ENCODE results near the gene SORCS2. TPM values are rescaled to one million over a fixed set of nuclear protein-coding genes. Genes with fewer than 3 reads are reported as not detected.

Gene SORCS2
- total RNA-seq, 4 donors from 2014 or later = 0.53 to 9.9 (median 0.90) TPM

DNA sequence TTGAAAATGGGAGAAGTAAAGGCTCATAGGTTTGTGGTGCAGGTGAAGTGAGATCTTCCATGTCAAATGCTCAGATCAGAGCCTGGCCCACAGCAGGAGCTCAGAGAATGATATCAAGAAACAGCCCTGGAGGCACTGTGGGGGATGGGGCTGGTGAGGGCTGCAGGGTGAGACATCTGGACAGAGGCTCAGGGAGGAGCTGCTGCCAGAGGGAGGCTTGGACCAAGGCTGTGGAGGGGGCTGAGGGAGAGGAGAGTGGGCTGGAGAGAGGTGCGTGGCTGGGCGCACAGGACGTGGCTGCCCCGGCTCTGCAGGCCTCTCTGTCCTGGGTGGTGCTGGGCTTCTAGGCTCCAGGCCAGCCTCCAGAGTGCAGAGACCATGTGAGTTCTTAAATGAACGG is 5.6 kb downstream of the SORCS2 start:
- no peaks in the 10 kb centered on the region for H3K36me3 ChIP-seq
- H3K4me3 ChIP-seq = no peak overlapping the region
- DNase-seq = peak in 1 of 3 donors; percentile 33
- TF ChIP-seq, protein P1, sequence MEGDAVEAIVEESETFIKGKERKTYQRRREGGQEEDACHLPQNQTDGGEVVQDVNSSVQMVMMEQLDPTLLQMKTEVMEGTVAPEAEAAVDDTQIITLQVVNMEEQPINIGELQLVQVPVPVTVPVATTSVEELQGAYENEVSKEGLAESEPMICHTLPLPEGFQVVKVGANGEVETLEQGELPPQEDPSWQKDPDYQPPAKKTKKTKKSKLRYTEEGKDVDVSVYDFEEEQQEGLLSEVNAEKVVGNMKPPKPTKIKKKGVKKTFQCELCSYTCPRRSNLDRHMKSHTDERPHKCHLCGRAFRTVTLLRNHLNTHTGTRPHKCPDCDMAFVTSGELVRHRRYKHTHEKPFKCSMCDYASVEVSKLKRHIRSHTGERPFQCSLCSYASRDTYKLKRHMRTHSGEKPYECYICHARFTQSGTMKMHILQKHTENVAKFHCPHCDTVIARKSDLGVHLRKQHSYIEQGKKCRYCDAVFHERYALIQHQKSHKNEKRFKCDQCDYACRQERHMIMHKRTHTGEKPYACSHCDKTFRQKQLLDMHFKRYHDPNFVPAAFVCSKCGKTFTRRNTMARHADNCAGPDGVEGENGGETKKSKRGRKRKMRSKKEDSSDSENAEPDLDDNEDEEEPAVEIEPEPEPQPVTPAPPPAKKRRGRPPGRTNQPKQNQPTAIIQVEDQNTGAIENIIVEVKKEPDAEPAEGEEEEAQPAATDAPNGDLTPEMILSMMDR (IDR thresholded peaks at IDR 0.05) = no peak
- TF ChIP-seq POLR2A (IDR thresholded peaks at IDR 0.05) = no peak
- H3K4me1 ChIP-seq = peaks cover 0 to 8% (median 1%) of the 10 kb centered on the region in 4 donors
- H3K27me3 ChIP-seq = peaks cover 0 to 8% of the 10 kb centered on the region in 2 donors
- H3K9me3 ChIP-seq = no peaks in the 10 kb centered on the region
- H3K27ac ChIP-seq = no peak overlapping the region

DNA sequence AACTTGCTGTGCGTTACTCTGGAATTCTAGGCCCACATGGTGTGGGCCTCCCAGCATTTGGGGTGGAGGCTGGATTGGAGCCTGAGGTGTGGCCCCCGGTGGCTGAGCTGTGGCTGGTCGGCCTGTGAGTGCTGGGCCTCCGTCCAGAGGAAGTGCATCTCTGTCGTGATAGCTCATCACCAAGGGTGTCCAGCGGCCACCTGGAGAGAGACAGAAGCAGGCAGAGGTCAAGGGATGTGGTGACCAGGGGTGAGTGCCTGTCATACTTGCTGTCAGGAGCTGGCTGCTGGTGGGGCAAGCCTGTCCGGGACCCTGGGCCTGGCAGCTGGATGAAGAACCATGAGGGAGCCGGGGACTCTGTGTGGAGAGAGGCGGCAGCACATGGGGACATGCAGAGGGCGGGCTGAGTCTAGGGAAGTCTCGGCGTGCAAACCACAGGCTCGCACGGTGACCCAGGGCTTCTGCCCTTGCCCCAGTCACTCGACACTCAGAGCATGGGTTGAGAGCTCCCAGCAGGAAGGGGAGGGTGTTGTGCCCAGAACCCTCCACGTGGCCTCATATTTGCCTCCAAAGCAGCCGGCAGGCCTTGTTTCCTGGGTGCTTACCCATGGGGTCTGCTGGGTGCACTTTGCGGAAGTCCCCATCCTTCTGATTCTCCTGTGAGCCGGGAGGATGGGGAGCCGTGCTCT is 6.2 kb downstream of the SORCS2 start:
- Histone ChIP-seq H3K27me3 (peaks cover 0 to 1% of the 10 kb centered on the region in 2 donors), H3K36me3 (no peaks in the 10 kb centered on the region), H3K4me1 (peaks cover 0 to under 1% (median 0%) of the 10 kb centered on the region in 4 donors), H3K4me3 (no peak overlapping the region), H3K27ac (no peak overlapping the region), H3K9me3 (no peaks in the 10 kb centered on the region)
- TF ChIP-seq, protein P1 (IDR thresholded peaks at IDR 0.05) = no peak
- TF ChIP-seq POLR2A (IDR thresholded peaks at IDR 0.05) = no peak
- DNase-seq = peak in 1 of 3 donors; percentile 38

GRCh38 chr4:7199129-7199725 is 6.9 kb downstream of the SORCS2 start:
- no peaks in the 10 kb centered on the region for H3K4me1 ChIP-seq
- H3K4me3 ChIP-seq = no peak overlapping the region
- peak in 1 of 3 donors; percentile 42 for DNase-seq
- no peaks in the 10 kb centered on the region for H3K27me3 ChIP-seq
- TF ChIP-seq, protein P1 (IDR thresholded peaks at IDR 0.05) = no peak
- TF ChIP-seq POLR2A (IDR thresholded peaks at IDR 0.05) = no peak
- no peaks in the 10 kb centered on the region for H3K36me3 ChIP-seq
- H3K9me3 ChIP-seq = no peaks in the 10 kb centered on the region
- no peak overlapping the region for H3K27ac ChIP-seq

DNA sequence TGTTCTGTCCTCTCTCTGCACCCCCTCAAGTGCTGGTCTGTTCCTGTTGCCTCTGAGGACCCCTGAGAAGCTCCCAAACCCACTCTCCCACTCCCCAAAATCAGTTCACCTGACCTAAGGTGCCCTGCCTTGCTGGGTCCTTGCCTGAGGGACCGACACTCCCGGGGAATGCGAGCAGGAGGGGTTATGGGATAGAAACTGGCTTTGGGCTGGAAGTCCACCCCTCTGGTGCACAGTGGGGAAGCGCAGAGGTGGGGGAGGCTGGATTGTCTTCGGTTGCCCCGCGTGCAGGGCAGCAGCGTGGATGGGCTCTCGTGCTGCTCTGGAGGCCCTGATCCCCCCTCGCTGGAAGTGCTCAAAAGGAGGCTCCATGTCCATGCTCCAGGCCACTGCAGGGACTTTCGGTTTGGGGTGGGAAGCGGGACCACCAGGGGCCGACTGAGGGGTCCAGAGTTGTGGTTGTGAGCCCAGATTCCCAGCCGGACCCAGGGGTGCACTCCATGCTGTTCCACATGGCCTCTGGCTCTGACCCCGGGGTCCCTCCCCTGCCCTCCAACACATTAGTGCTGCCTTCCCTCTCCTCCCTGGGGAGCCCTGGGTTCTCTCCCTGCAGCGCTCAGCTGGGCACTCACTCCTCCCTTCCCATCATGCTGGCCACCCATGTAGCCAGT is 7.6 kb downstream of the SORCS2 start:
- peak in 1 of 3 donors; percentile 28 for DNase-seq
- Histone ChIP-seq H3K36me3 (no peaks in the 10 kb centered on the region), H3K4me1 (no peaks in the 10 kb centered on the region), H3K27ac (no peak overlapping the region), H3K27me3 (no peaks in the 10 kb centered on the region), H3K4me3 (no peak overlapping the region), H3K9me3 (no peaks in the 10 kb centered on the region)
- no peak for TF ChIP-seq POLR2A (IDR thresholded peaks at IDR 0.05)
- TF ChIP-seq, protein P1 (IDR thresholded peaks at IDR 0.05) = no peak

- no peaks in the 10 kb centered on the region for H3K27me3 ChIP-seq
- no peak for TF ChIP-seq POLR2A (IDR thresholded peaks at IDR 0.05)
- TF ChIP-seq, protein P1 (IDR thresholded peaks at IDR 0.05) = no peak
- H3K36me3 ChIP-seq = no peaks in the 10 kb centered on the region
- no peak overlapping the region for H3K4me3 ChIP-seq
- no peaks in the 10 kb centered on the region for H3K9me3 ChIP-seq
- peak in 1 of 3 donors; percentile 9 for DNase-seq
- H3K4me1 ChIP-seq = no peaks in the 10 kb centered on the region
- no peak overlapping the region for H3K27ac ChIP-seq
Observed at GRCh38 chr4:7200801-7201200, 8.5 kb downstream of the SORCS2 start.

Data from Peyer's patch (tissue), 4 donors.